GM18505 (cell line): Measurements from ENCODE around the gene ZNF550.
A peak's percentile ranks its signal among the peaks of the same experiment; 100 is the strongest.

Experiments
- ATAC-seq: cut with Tn5 transposase; IDR thresholded peaks from one replicate; pipeline ENCODE4 v1.9.1; 2021; ENCODE audit not compliant: unreplicated experiment
- POLR2A ChIP-seq: IDR thresholded peaks from 4 replicates; pipeline ENCODE4 v1.6.1; 2011; ENCODE audit warnings: borderline replicate concordance; ENCODE audit not compliant: insufficient read depth, insufficient read length; ENCODE audit errors: extremely low read depth

The ZNF550 gene

DNA sequence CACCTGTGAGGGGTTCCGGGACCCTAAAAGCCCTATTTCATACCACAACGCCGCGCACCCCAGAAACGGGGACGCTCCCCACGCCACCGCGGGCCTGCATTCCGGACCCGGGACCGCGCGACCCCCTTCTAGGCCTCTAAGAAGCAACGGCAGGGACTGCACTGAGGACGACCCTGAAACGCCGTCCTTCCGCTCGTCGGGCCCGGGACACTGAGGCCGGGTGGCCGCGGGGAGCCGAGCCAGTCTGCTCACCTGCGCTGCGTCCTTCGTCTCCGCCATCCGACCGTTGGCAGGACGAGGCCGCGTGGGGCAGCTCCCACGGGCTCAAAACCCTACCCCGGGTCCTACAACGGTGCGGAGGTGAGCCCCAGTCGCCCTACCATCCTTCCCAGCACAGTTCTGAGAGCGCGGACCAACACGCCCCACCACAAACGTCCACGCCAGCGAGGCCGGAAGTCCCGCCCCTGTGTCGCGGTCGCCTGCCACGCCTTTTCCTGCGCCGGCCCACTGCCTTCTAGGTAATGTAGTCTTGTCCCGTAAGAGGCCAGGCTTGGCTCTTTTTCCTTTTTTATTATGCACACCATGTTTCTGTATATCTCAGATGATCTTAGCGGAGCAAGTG, at the start of gene ZNF550:
ZNF550 (minus strand) TSS at position 460 of the 622 bp plus-strand sequence; CDS start at position 279, 181 bp downstream.
- peak; percentile 72 for TF ChIP-seq POLR2A
- peak; percentile 93 for ATAC-seq

- ATAC-seq, result no peak
- TF ChIP-seq POLR2A, result no peak
Observed at GRCh38 chr19:57606931-57607330, 47.3 kb upstream of the ZNF550 start.

GRCh38 chr19:57599761-57600383, 40.2 kb upstream of the ZNF550 start, which contains the start of gene ZNF530:
TSS of gene ZNF530 (plus strand) at chr19:57599885. CDS start at chr19:57604346, 4,461 bp downstream.
- peak; percentile 63 for TF ChIP-seq POLR2A
- peak; percentile 89 for ATAC-seq

DNA sequence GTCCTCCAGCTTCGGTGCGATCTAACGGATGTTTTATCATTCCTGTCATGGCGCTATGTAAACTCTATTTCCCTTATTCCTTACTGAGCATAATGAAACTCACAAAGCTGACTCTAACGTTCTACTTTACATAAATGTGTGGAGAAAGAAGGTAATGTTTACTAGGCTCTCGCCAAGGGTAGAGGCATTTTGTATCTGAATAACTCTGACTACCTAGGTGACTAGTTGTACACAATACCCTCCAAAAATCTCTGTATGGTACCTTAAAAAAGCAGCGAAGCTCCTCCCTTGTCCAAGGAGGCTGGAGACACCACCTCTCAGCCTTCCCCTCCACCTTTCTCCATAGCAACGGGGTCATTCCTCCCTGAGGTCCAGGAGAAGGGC, 39.7 kb upstream of the ZNF550 start:
- peak; percentile 14 for ATAC-seq

DNA sequence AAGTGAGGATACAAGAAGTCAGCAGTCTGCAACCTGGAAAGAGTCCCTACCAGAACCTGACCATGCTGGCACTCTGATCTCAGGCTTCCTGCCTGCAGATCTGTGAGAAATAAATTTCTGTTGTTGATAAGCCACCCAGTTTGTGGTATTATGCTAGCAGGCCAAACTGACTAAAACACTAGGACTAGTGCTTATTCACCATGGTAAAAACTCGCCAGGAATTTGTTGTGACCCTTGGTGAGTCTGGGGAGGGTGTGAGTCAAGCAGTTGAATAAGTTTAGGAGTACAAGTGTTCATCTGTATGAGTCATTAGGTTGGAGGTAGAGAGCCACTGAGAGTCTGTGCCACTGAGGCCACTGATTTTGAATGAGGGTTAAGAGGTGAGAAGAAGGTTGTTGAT, 27.9 kb upstream of the ZNF550 start:
- TF ChIP-seq POLR2A, result no peak
- no peak for ATAC-seq

More for the DNA sequence above, 39.7 kb upstream of the ZNF550 start:
- TF ChIP-seq POLR2A, result no peak

- peak; percentile 54 for TF ChIP-seq POLR2A
- ATAC-seq, result peak; percentile 80
Observed at GRCh38 chr19:57583521-57584416, 24.1 kb upstream of the ZNF550 start, which contains the start of gene ZIK1. TSS of gene ZIK1 (plus strand) at chr19:57584145. CDS start at chr19:57584357, 212 bp downstream.

- TF ChIP-seq POLR2A, result no peak
- no peak for ATAC-seq
Observed at GRCh38 chr19:57583104-57583520, 23.4 kb upstream of the ZNF550 start.

GRCh38 chr19:57578487-57579205, 19.0 kb upstream of the ZNF550 start, which contains the start of gene ZNF416:
TSS of gene ZNF416 (minus strand) at chr19:57578911. CDS start at chr19:57578704, 207 bp downstream.
- TF ChIP-seq POLR2A, result peak; percentile 57
- peak; percentile 77 for ATAC-seq

GRCh38 chr19:57576661-57577060, 17.0 kb upstream of the ZNF550 start:
- TF ChIP-seq POLR2A, result no peak
- no peak for ATAC-seq

- TF ChIP-seq POLR2A, result no peak
- no peak for ATAC-seq
Observed at GRCh38 chr19:57572415-57572947, 12.8 kb upstream of the ZNF550 start.

- ATAC-seq, result no peak
- TF ChIP-seq POLR2A, result peak; percentile 28
Observed at GRCh38 chr19:57570707-57571106, 11.0 kb upstream of the ZNF550 start.
